B cell (primary cell): ENCODE data around the gene EMC10. TPM values are rescaled to one million over a fixed set of nuclear protein-coding genes. Genes with fewer than 3 reads are reported as not detected.

ENCODE experiments used
- ATAC-seq: fragments of 200-7000 bp; cut with Tn5 transposase; one replicate; pipeline ENCODE4 v1.10.0; 2021; ENCODE audit warnings: low read depth, mild to moderate bottlenecking, moderate number of reproducible peaks, moderate library complexity
- CTCF ChIA-PET: fragments of 350-600 bp; sonication (Branson Sonifier 250); formaldehyde crosslinking; loops from one replicate; lab custom pipeline; 2021; ENCODE audit warnings: antibody characterized with exemption, inconsistent platforms; lab: Charles Lee
- POLR2A ChIA-PET: fragments of 350-600 bp; sonication (Branson Sonifier 250); formaldehyde crosslinking; loops from one replicate; lab custom pipeline; 2021; ENCODE audit warnings: antibody characterized with exemption; lab: Charles Lee
- DNase-seq: peaks from one replicate; pipeline ENCODE4 v3.0.0; 2013
- H2AFZ ChIP-seq: 2 replicates; pipeline ENCODE4 v1.6.1; 2012; ENCODE audit warnings: mild to moderate bottlenecking, low read depth, low read length; ENCODE audit not compliant: insufficient read depth, poor library complexity, severe bottlenecking
- H3K27ac ChIP-seq, 2 donors: 1 replicate in 1 of 2; 2 replicates in 1 of 2; pipeline ENCODE4 v1.5.1; 2012 to 2013; ENCODE audit warnings: low read length in 2 of 2, mild to moderate bottlenecking in 2 of 2, moderate library complexity in 1 of 2
- H3K27me3 ChIP-seq, 4 experiments: fragments of 200-600 bp in 1 of 4; sonication (generic) in 1 of 4; replicated peaks in 1 of 4; 1 replicate in 2 of 4; 2 replicates in 2 of 4; pipeline versions ENCODE4 v1.6.1 to v1.7.0; 2013 to 2016; ENCODE audit warnings: low read length in 3 of 4, mild to moderate bottlenecking in 2 of 4, mixed read lengths in 1 of 4, moderate library complexity in 1 of 4; ENCODE audit not compliant: insufficient read depth in 4 of 4, control insufficient read depth in 3 of 4; ENCODE audit errors: control extremely low read depth in 1 of 4
- H3K36me3 ChIP-seq, 2 experiments: replicated peaks in 1 of 2; 1 replicate in 1 of 2; 2 replicates in 1 of 2; pipeline versions ENCODE4 v1.6.1 to v1.7.1; 2013; ENCODE audit warnings: low read length in 1 of 2; ENCODE audit not compliant: insufficient read depth in 2 of 2, control insufficient read depth in 1 of 2; ENCODE audit errors: control extremely low read depth in 1 of 2, extremely low read depth in 1 of 2
- H3K4me1 ChIP-seq, 2 donors: fragments of 200-600 bp in 1 of 2; sonication (generic) in 1 of 2; 1 replicate in 1 of 2; 2 replicates in 1 of 2; pipeline versions ENCODE4 v1.5.1 to v1.6.1; 2013 to 2017; ENCODE audit warnings: low read length in 2 of 2; ENCODE audit not compliant: control insufficient read depth in 2 of 2, insufficient read depth in 2 of 2
- H3K4me2 ChIP-seq: replicated peaks from 2 replicates; pipeline ENCODE3; 2012; ENCODE audit warnings: mild to moderate bottlenecking, low read depth, low read length; ENCODE audit not compliant: poor library complexity, severe bottlenecking
- H3K4me3 ChIP-seq, 5 experiments: fragments of 200-600 bp in 1 of 5; sonication (generic) in 1 of 5; 1 replicate in 3 of 5; 2 replicates in 2 of 5; pipeline versions ENCODE4 v1.5.1 to v1.7.0; 2011 to 2016; ENCODE audit warnings: low read length in 4 of 5, mild to moderate bottlenecking in 4 of 5, low read depth in 2 of 5, control low read depth in 1 of 5, moderate library complexity in 1 of 5; ENCODE audit not compliant: insufficient read depth in 1 of 5; ENCODE audit errors: control extremely low read depth in 1 of 5, extremely low read depth in 1 of 5
- H3K79me2 ChIP-seq: fragments of 200-600 bp; sonication (generic); one replicate; pipeline ENCODE4 v1.6.0; 2016; ENCODE audit warnings: low read length; ENCODE audit not compliant: control insufficient read depth, insufficient read depth
- H3K9ac ChIP-seq: fragments of 200-600 bp; sonication (generic); 2 replicates; pipeline ENCODE4 v1.6.1; 2017; ENCODE audit warnings: mild to moderate bottlenecking, low read length, moderate library complexity
- H3K9me3 ChIP-seq, 3 donors: one replicate each; pipeline versions ENCODE4 v1.6.1 to v1.7.1; 2013; ENCODE audit warnings: low read length in 2 of 3; ENCODE audit not compliant: control insufficient read depth in 2 of 3, insufficient read depth in 1 of 3; ENCODE audit errors: control extremely low read depth in 1 of 3
- H4K20me1 ChIP-seq: 2 replicates; pipeline ENCODE4 v1.6.0; 2012; ENCODE audit warnings: mild to moderate bottlenecking, low read length; ENCODE audit not compliant: insufficient read depth, control insufficient read depth, poor library complexity, severe bottlenecking
- H3K27ac Mint-ChIP-seq: one replicate; pipeline ENCODE4 v1.8.0; 2021; ENCODE audit warnings: mixed read lengths
- H3K27me3 Mint-ChIP-seq: one replicate; pipeline ENCODE4 v1.8.0; 2021; ENCODE audit warnings: mixed read lengths
- H3K4me1 Mint-ChIP-seq: one replicate; pipeline ENCODE4 v1.8.0; 2021; ENCODE audit warnings: mixed read lengths
- H3K4me3 Mint-ChIP-seq: one replicate; pipeline ENCODE4 v1.8.0; 2021; ENCODE audit warnings: mixed read lengths
- H3K9me3 Mint-ChIP-seq: one replicate; pipeline ENCODE4 v1.8.0; 2022; ENCODE audit warnings: mixed read lengths; ENCODE audit not compliant: insufficient read depth
- CTCF ChIP-seq: fragments of 200-600 bp; IDR thresholded peaks from one replicate; pipeline ENCODE4 v1.8.0; 2022; ENCODE audit warnings: antibody characterized with exemption, mild to moderate bottlenecking
- EZH2 ChIP-seq: IDR thresholded peaks from 2 replicates; pipeline ENCODE4 v1.6.1; 2012; ENCODE audit warnings: borderline replicate concordance, low read depth, mild to moderate bottlenecking, moderate library complexity, low read length; ENCODE audit not compliant: insufficient read depth, poor library complexity, severe bottlenecking
- WGBS: methylation state at CpG from one replicate; pipeline ENCODE4 v1.1.5; 2013; ENCODE audit warnings: missing lambda C conversion rate; ENCODE audit not compliant: insufficient coverage; 5-methylcytosine and 5-hydroxymethylcytosine counted together
- intact Hi-C: fragments of 100-400 bp; cut with micrococcal nuclease; formaldehyde crosslinking; loops from one replicate; pipeline ENCODE4 v1.10.0; 2022
- polyA plus RNA-seq: library from polyadenylated mRNA; depleted of rRNA; stranded (reverse); fragments of >200 nt; gene quantifications from 2 replicates; pipeline ENCODE4 v1.2.3, GENCODE V29; 2012
- total RNA-seq, 2 donors: library from RNA; stranded (reverse); fragments of 120-200 nt in 1 of 2; gene quantifications; 1 replicate in 1 of 2; 2 replicates in 1 of 2; pipeline versions ENCODE4 v1.2.3 to v1.2.4, GENCODE V29; 2013 to 2022

The EMC10 gene
- total and polyA plus RNA-seq, 2 donors (not counting 1 experiment from before 2014, with no cell fraction given): 51.1 to 88.1 TPM

- no peak overlapping the region for H3K27ac Mint-ChIP-seq
- ATAC-seq: no peak
- H3K9ac ChIP-seq: no peak overlapping the region
- ChIA-PET CTCF (interaction anchor here (1.3 kb wide), 1 partner anchor 54 kb away, joined by 3 read pairs; no protein-coding TSS in a partner anchor), POLR2A (interaction anchor here (0.7 kb wide), 1 partner anchor 107 kb away, joined by 3 read pairs; no protein-coding TSS in a partner anchor)
- no peaks in the 10 kb centered on the region for H4K20me1 ChIP-seq
- peaks cover 3% of the 10 kb centered on the region for H3K27me3 Mint-ChIP-seq
- no peak overlapping the region for H3K4me3 Mint-ChIP-seq
- no peak overlapping the region for H3K4me2 ChIP-seq
- no peaks in the 10 kb centered on the region for H3K9me3 ChIP-seq
- 85% methylated on average over 23 of the region's 29 CpGs for WGBS
- H3K36me3 ChIP-seq: no peaks in the 10 kb centered on the region
- H3K9me3 Mint-ChIP-seq: no peaks in the 10 kb centered on the region
- no peak overlapping the region for H2AFZ ChIP-seq
- no peak overlapping the region for H3K27ac ChIP-seq
- intact Hi-C loops: no loop called here
- peaks cover 4% of the 10 kb centered on the region in 2 donors for H3K4me1 ChIP-seq
- TF ChIP-seq CTCF: no peak
- peaks cover 4% of the 10 kb centered on the region for H3K4me1 Mint-ChIP-seq
- no peak overlapping the region for H3K4me3 ChIP-seq
- H3K79me2 ChIP-seq: no peaks in the 10 kb centered on the region
- DNase-seq: no peak
- H3K27me3 ChIP-seq: no peaks in the 10 kb centered on the region
These were observed 10.2 kb upstream of the EMC10 start for GRCh38 chr19:50465986-50466705.

- Histone ChIP-seq H3K9me3 (no peaks in the 10 kb centered on the region), H2AFZ (no peak overlapping the region), H3K36me3 (no peaks in the 10 kb centered on the region), H3K9ac (no peak overlapping the region), H3K27me3 (no peaks in the 10 kb centered on the region), H3K4me3 (no peak overlapping the region), H3K4me1 (no peaks in the 10 kb centered on the region), H3K79me2 (no peaks in the 10 kb centered on the region), H3K4me2 (no peak overlapping the region), H3K27ac (no peak overlapping the region), H4K20me1 (no peaks in the 10 kb centered on the region)
- 93% methylated on average over 10 of the region's 11 CpGs for WGBS
- intact Hi-C loops: no loop called here
- Mint-ChIP-seq H3K27me3 (peaks cover 3% of the 10 kb centered on the region), H3K9me3 (no peaks in the 10 kb centered on the region), H3K4me3 (no peak overlapping the region), H3K4me1 (no peaks in the 10 kb centered on the region), H3K27ac (no peak overlapping the region)
- ATAC-seq (no peak), DNase-seq (no peak)
- ChIA-PET POLR2A (no interaction called here), CTCF (no interaction called here)
- no peak for TF ChIP-seq EZH2
- TF ChIP-seq CTCF: no peak
These were observed 9.6 kb upstream of the EMC10 start for GRCh38 chr19:50466706-50467039.
